ENCODE results near the gene NPTX2. TPM values are rescaled to one million over a fixed set of nuclear protein-coding genes. Genes with fewer than 3 reads are reported as not detected.

Gene NPTX2
- total RNA-seq, 1 donor from 2014 or later: 5.6 TPM

DNA sequence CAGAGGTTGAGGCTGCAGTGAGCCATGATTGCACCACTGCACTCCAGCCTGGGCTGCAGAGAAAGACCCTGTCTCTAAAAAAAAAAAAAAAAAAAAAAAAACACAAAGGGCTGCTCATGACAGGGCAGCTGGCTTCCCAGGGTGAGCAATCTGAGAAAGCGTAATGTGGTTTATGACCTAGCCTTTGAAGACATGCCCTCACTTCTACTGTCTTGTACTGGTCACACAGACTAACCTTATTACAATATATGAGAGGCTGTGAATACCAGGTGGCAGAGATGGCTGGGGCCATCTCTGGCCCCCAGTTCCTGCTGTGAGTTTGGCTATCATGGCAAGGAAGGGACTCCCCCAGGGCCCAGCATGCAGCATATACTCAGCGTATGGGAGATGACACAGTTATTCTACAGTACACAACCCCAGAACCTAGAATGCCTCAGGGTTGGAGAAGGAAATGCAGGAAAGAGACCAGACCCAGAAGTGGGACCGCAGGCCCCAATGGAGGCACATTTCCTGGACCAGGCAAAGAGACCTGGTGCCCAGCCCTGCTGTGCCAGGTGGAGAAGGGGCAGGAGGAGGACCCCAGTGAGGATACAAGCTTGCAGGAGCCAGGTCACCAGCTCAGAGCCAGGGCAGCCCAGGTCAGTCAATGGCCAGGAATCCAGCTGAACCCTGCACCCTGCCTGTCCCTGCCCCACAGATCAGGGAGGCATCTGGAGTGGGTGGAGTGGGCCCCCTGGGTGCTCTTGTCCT, 26.3 kb downstream of the NPTX2 start:
- no peak overlapping the region for H3K4me3 Mint-ChIP-seq

DNA sequence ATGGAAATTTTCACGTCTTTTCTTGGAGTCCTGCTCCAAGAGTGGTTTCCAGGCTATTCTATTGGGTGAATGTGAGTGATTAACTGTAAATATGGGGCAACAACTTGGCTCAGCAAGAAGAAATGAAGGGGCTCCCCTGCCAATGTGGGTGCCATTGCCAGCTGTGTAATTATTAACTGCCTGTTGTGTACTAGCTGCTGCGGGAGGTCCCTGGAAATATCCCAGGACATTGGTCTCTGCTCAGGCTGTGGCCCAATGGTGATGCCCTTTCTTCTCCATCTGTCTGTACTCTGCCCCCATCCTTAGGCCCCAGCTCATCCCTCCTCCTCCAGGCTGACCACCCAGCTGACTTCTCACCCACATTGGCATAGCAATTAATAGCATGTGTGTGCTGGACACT, 29.4 kb downstream of the NPTX2 start:
- Mint-ChIP-seq H3K36me3 (no peaks in the 10 kb centered on the region), H3K4me1 (peaks cover 10% of the 10 kb centered on the region), H3K27ac (no peak overlapping the region), H3K4me3 (no peak overlapping the region), H3K9me3 (no peaks in the 10 kb centered on the region), H3K27me3 (ENCODE audit: insufficient read depth, low read depth) (peaks cover 11% of the 10 kb centered on the region)
- H4K20me1 ChIP-seq (ENCODE audit: low read depth): no peaks in the 10 kb centered on the region
- no peak overlapping the region for H3K4me3 ChIP-seq
- no peak overlapping the region for H2AFZ ChIP-seq (replicated peaks)
- no peaks in the 10 kb centered on the region for H3K4me1 ChIP-seq
- no peak overlapping the region for H3K27ac ChIP-seq
- no peaks in the 10 kb centered on the region for H3K36me3 ChIP-seq
- no peaks in the 10 kb centered on the region for H3K27me3 ChIP-seq
- H3K4me2 ChIP-seq: no peak overlapping the region
- TF ChIP-seq EZH2 (IDR thresholded peaks at IDR 0.05): no peak
- TF ChIP-seq, protein P1, sequence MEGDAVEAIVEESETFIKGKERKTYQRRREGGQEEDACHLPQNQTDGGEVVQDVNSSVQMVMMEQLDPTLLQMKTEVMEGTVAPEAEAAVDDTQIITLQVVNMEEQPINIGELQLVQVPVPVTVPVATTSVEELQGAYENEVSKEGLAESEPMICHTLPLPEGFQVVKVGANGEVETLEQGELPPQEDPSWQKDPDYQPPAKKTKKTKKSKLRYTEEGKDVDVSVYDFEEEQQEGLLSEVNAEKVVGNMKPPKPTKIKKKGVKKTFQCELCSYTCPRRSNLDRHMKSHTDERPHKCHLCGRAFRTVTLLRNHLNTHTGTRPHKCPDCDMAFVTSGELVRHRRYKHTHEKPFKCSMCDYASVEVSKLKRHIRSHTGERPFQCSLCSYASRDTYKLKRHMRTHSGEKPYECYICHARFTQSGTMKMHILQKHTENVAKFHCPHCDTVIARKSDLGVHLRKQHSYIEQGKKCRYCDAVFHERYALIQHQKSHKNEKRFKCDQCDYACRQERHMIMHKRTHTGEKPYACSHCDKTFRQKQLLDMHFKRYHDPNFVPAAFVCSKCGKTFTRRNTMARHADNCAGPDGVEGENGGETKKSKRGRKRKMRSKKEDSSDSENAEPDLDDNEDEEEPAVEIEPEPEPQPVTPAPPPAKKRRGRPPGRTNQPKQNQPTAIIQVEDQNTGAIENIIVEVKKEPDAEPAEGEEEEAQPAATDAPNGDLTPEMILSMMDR (IDR thresholded peaks at IDR 0.05): no peak
- no peak for TF ChIP-seq EZH2phosphoT487 (IDR thresholded peaks at IDR 0.05)
- no peak overlapping the region for H3K9ac ChIP-seq
- DNase-seq (ENCODE audit: low spot score): no peak
- no peaks in the 10 kb centered on the region for H3K9me3 ChIP-seq (ENCODE audit: low read depth)
- no peaks in the 10 kb centered on the region for H3K79me2 ChIP-seq (ENCODE audit: low read depth)
- H3F3A ChIP-seq (ENCODE audit: low read depth): no peaks in the 10 kb centered on the region

More for the DNA sequence above, 26.3 kb downstream of the NPTX2 start:
- Mint-ChIP-seq H3K36me3 (peaks cover 4% of the 10 kb centered on the region), H3K4me1 (peaks cover 14% of the 10 kb centered on the region), H3K27me3 (ENCODE audit: insufficient read depth, low read depth) (peaks cover 15% of the 10 kb centered on the region), H3K27ac (peak overlapping the region; percentile 42), H3K9me3 (peaks cover 8% of the 10 kb centered on the region)
- Histone ChIP-seq H3K4me3 (no peak overlapping the region), H3K9ac (no peak overlapping the region), H2AFZ (replicated peaks) (no peak overlapping the region), H3K27ac (no peak overlapping the region), H3K4me1 (no peaks in the 10 kb centered on the region), H3K79me2 (ENCODE audit: low read depth) (no peaks in the 10 kb centered on the region), H4K20me1 (ENCODE audit: low read depth) (no peaks in the 10 kb centered on the region), H3F3A (ENCODE audit: low read depth) (no peaks in the 10 kb centered on the region), H3K27me3 (no peaks in the 10 kb centered on the region), H3K9me3 (ENCODE audit: low read depth) (no peaks in the 10 kb centered on the region), H3K4me2 (no peak overlapping the region), H3K36me3 (no peaks in the 10 kb centered on the region)
- DNase-seq (ENCODE audit: low spot score): no peak
- no peak for TF ChIP-seq EZH2 (IDR thresholded peaks at IDR 0.05)

DNA sequence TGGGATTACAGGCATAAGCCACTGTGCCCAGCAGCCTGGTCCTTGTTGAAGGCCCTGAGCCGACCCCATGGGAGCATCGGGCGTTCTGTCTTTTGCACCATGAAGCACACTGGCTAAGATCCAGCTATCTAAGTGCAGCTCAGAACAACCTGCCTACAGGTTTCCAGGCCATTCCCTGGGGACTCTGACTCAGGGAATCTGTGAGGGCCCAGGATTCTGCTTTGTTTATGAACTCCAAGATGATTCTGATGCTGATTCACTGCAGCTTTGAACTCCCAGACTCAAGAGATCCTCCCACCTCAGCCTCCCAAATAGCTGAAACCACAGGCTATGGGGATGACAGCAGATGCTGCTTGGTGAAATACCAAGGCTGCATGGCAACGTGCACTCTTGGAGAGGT, 30.2 kb downstream of the NPTX2 start:
- no peak overlapping the region for H3K4me3 Mint-ChIP-seq
- H4K20me1 ChIP-seq (ENCODE audit: low read depth): no peaks in the 10 kb centered on the region
- no peak overlapping the region for H3K9ac ChIP-seq

More for the DNA sequence above, 30.2 kb downstream of the NPTX2 start:
- Histone ChIP-seq H3F3A (ENCODE audit: low read depth) (no peaks in the 10 kb centered on the region), H3K27ac (no peak overlapping the region), H2AFZ (replicated peaks) (no peak overlapping the region), H3K9me3 (ENCODE audit: low read depth) (no peaks in the 10 kb centered on the region), H3K4me2 (no peak overlapping the region), H3K36me3 (no peaks in the 10 kb centered on the region), H3K27me3 (no peaks in the 10 kb centered on the region), H3K4me1 (no peaks in the 10 kb centered on the region), H3K79me2 (ENCODE audit: low read depth) (no peaks in the 10 kb centered on the region), H3K4me3 (no peak overlapping the region)
- Mint-ChIP-seq H3K36me3 (no peaks in the 10 kb centered on the region), H3K4me1 (peaks cover 5% of the 10 kb centered on the region), H3K9me3 (no peaks in the 10 kb centered on the region), H3K27ac (no peak overlapping the region), H3K27me3 (ENCODE audit: insufficient read depth, low read depth) (peaks cover 11% of the 10 kb centered on the region)
- TF ChIP-seq EZH2 (IDR thresholded peaks at IDR 0.05) (no peak), EZH2phosphoT487 (IDR thresholded peaks at IDR 0.05) (no peak)
- TF ChIP-seq, protein P1 (IDR thresholded peaks at IDR 0.05): no peak
- no peak for DNase-seq (ENCODE audit: low spot score)

Measured in neural progenitor cell (in vitro differentiated cells).